Measurements from ENCODE around the gene NT5DC2.

GRCh38 chr3:52563984-52564383 is 30.3 kb upstream of the NT5DC2 start:
- TF ChIP-seq CTCF (IDR thresholded peaks at IDR 0.05) (no peak), POLR2A (IDR thresholded peaks at IDR 0.05) (no peak)

Measured in testis (tissue), 2 donors.